Ovary (tissue), 9 donors: ENCODE results near the gene TRAF2. TPM values are rescaled to one million over a fixed set of nuclear protein-coding genes. Genes with fewer than 3 reads are reported as not detected.

Source experiments
- DNase-seq, 5 donors: peaks; one replicate each; pipeline ENCODE4 v3.0.0-alpha.2; 2019 to 2020
- H3K27ac ChIP-seq, 2 donors: fragments of 200-600 bp; one replicate each; pipeline versions ENCODE4 v1.5.1 to v1.8.0; 2019 to 2022
- H3K27me3 ChIP-seq: fragments of 200-600 bp; one replicate; pipeline ENCODE4 v1.8.0; 2022
- H3K36me3 ChIP-seq: fragments of 200-600 bp; sonication (generic); one replicate; pipeline ENCODE4 v1.5.1; 2019
- H3K4me1 ChIP-seq: one replicate; pipeline ENCODE4 v1.8.1; 2013; ENCODE audit warnings: mild to moderate bottlenecking, moderate library complexity; ENCODE audit not compliant: insufficient read depth
- H3K4me3 ChIP-seq: fragments of 200-600 bp; sonication (generic); one replicate; pipeline ENCODE4 v1.5.1; 2017
- H3K9me3 ChIP-seq, 2 donors: fragments of 200-600 bp in 1 of 2; sonication (generic) in 1 of 2; one replicate each; pipeline versions ENCODE4 v1.5.1 to v1.8.1; 2013 to 2019; ENCODE audit warnings: mild to moderate bottlenecking in 1 of 2, moderate library complexity in 1 of 2
- EP300 ChIP-seq: sonication (generic); formaldehyde crosslinking; IDR thresholded peaks from one replicate; pipeline ENCODE4 v1.6.1; 2017; ENCODE audit warnings: antibody characterized with exemption
- POLR2A ChIP-seq: fragments of 450-650 bp; IDR thresholded peaks from one replicate; pipeline ENCODE4 v1.6.1; 2017; ENCODE audit warnings: antibody characterized with exemption, mild to moderate bottlenecking, moderate library complexity
- WGBS, 3 donors: extraction: QIAGEN DNeasy Blood & Tissue Kit in 1 of 3; methylation state at CpG; one replicate each; pipeline versions ENCODE4 v1.1.5 to v1.1.7; 2013 to 2017; 5-methylcytosine and 5-hydroxymethylcytosine counted together
- intact Hi-C, 4 donors: fragments of 100-400 bp; cut with DNase I; formaldehyde crosslinking; loops; one replicate each; pipeline versions ENCODE4 v1.11.0 to v1.15.1; 2022 to 2023
- polyA plus RNA-seq, 2 donors: library from polyadenylated mRNA; stranded (reverse); fragments of 200-250 nt in 1 of 2; fragments of 350-450 nt in 1 of 2; fragmentation: Illumina TruSeq in 1 of 2; extraction: RNeasy Lipid Tissue Mini Kit (QIAGEN cat#74804) in 1 of 2; gene quantifications; one replicate each; pipeline ENCODE4 v1.2.3, GENCODE V29; 2013 to 2014
- total RNA-seq, 7 donors: library from RNA; depleted of rRNA in 2 of 7; stranded (reverse); fragments of >200 nt in 2 of 7; fragmentation: NEBNext Ultra II Directional in 3 of 7; extraction: Animal tissue kit (Norgen Biotek cat#: 25700) in 3 of 7; gene quantifications; one replicate each; pipeline versions ENCODE4 v1.1.0 to v1.2.4, GENCODE V29; 2016 to 2023
- TF ChIP-seq, protein P1 (sequence below), 3 donors: fragments of 450-650 bp in 2 of 3; fragments of 200-600 bp in 1 of 3; IDR thresholded peaks; one replicate each; pipeline versions ENCODE4 v1.5.1 to v1.8.0; 2016 to 2022; ENCODE audit warnings: antibody characterized with exemption in 3 of 3, mild to moderate bottlenecking in 1 of 3
- donor health status: DM: no; HTN: no; CAD: no; lungs with moderate emphysema.
- donor health status: DM: no; HTN: no; CAD: no.
- donor health status: Bipolar disorder and iron deficiency.
- donor health status: DM: yes; HTN: yes; CAD: no.
- donor health status: DM: no; HTN: no; CAD: no.
- donor health status: DM: yes; HTN: yes; CAD: no.

TRAF2 gene
- total and polyA plus RNA-seq, 9 donors = 0.83 to 11.9 (median 9.7) TPM

DNA sequence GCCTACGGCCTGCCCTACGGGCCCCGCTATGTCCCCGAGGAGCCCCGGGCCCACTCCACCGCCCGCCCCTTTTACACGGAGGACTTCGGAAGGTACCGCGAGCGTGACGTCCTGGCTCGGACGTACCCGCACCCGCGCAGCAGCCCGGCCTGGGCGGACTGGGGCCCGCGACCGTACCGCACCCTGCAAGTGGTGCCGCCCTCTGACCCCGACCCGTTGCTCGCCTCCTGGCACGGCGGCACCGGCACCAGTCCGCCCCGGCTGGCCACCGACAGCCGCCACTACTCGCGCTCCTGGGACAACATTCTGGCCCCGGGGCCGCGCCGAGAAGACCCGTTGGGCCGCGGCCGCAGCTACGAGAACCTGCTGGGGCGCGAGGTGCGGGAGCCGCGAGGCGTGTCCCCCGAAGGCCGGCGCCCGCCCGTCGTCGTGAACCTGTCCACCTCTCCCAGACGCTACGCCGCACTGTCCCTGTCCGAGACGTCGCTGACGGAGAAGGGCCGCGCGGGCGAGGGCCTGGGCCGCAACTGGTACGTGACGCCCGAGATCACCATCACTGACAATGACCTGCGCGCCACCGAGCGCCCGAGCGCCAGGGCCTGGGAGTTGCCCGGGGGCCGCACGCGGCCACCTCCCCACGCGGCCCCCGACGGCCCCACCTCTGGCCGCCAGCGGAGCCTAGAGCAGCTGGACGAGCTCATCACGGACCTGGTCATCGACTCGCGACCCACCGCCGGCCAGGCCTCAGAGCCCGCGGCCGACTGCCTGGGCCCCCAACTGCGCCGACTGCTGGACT is 40.7 kb upstream of the TRAF2 start:
- no peak for DNase-seq
- Histone ChIP-seq H3K9me3 (no peaks in the 10 kb centered on the region), H3K4me1 (peaks cover 19% of the 10 kb centered on the region), H3K27me3 (peaks cover 14% of the 10 kb centered on the region), H3K4me3 (no peak overlapping the region), H3K27ac (no peak overlapping the region), H3K36me3 (no peaks in the 10 kb centered on the region)
- intact Hi-C loops = loop anchor here in 1 of 4 donors (5.0 to 10.0 kb wide), 3 partner anchors 51 to 187 kb away; partner anchors contain the start of genes C8G, CCDC183, FBXW5 and FUT7
- 28 to 44% (median 31%) methylated on average over 72 to 102 of the region's 102 CpGs for WGBS, 3 donors
- TF ChIP-seq EP300 (no peak), POLR2A (no peak)
- TF ChIP-seq, protein P1, sequence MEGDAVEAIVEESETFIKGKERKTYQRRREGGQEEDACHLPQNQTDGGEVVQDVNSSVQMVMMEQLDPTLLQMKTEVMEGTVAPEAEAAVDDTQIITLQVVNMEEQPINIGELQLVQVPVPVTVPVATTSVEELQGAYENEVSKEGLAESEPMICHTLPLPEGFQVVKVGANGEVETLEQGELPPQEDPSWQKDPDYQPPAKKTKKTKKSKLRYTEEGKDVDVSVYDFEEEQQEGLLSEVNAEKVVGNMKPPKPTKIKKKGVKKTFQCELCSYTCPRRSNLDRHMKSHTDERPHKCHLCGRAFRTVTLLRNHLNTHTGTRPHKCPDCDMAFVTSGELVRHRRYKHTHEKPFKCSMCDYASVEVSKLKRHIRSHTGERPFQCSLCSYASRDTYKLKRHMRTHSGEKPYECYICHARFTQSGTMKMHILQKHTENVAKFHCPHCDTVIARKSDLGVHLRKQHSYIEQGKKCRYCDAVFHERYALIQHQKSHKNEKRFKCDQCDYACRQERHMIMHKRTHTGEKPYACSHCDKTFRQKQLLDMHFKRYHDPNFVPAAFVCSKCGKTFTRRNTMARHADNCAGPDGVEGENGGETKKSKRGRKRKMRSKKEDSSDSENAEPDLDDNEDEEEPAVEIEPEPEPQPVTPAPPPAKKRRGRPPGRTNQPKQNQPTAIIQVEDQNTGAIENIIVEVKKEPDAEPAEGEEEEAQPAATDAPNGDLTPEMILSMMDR (IDR thresholded peaks at IDR 0.05) = no peak

DNA sequence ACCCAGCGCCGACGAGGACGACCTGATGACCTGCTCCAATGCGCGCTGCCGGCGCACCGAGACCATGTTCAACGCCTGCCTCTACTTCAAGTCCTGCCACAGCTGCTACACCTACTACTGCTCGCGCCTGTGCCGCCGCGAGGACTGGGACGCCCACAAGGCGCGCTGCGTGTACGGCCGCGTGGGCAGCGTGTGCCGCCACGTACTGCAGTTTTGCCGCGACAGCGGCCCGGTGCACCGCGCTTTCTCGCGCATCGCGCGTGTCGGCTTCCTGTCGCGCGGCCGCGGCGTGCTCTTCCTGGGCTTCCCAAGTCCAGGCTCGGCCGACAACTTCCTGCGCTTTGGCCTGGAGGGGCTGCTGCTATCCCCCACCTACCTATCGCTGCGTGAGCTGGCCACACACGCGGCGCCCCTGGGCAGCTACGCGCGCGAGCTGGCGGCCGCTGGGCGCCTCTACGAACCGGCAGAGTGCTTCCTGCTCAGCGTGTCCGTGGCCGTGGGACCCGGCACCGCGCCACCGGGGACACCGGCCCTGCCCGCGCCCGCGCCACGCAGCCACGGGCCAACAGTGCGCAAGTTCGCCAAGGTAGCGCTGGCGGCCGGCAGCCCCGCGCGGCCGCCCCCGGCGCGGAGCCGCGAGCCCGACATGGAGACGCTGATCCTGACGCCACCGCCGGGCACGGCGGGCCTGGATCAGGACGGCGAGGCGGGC is 39.8 kb upstream of the TRAF2 start:
- intact Hi-C loops = loop anchor here in 1 of 4 donors (5.0 to 10.0 kb wide), 3 partner anchors 52 to 186 kb away; partner anchors contain the start of genes C8G, CCDC183, FBXW5 and FUT7
- Histone ChIP-seq H3K4me1 (peaks cover 19% of the 10 kb centered on the region), H3K4me3 (no peak overlapping the region), H3K27ac (no peak overlapping the region), H3K27me3 (peaks cover 14% of the 10 kb centered on the region), H3K9me3 (no peaks in the 10 kb centered on the region), H3K36me3 (no peaks in the 10 kb centered on the region)
- no peak for TF ChIP-seq POLR2A
- no peak for TF ChIP-seq EP300
- TF ChIP-seq, protein P1 (IDR thresholded peaks at IDR 0.05) = no peak
- no peak for DNase-seq
- WGBS, 3 donors = 7 to 9% (median 7%) methylated on average over 97 to 98 of the region's 98 CpGs

DNA sequence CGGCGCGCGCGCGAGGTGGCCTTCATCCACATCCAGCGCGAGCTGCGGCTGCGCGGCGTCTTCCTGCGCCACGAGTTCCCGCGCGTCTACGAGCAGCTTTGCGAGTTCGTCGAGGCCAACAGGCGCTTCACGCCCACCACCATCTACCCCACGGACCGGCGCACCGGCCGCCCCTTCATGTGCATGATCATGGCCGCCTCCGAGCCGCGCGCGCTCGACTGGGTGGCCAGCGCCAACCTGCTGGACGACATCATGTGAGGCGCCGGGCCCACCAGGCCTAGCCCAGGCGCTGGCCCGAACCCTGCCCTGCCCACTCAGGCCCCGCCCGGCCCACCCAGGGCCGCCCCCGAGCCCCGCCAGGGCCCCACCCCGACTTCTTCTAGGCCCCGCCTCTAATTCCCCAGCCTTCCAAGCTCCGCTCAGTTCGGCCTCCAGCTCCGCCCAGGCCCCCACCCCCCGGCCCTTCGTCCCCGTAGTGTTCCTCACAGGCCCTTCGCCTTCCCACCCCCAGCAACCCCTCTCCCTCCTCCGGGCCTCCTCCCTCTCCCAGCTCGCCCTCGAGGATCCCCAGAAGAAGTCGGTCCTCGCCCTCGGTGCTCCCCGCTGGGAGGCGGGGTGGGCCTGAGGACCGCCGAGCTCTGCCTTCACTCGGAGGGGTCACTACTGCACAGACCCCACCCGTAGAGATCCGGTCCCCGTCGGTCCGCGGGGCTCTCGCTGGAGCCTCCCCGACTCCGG is 39.1 kb upstream of the TRAF2 start:
- WGBS, 3 donors = 4 to 6% (median 5%) methylated on average over 45 to 75 of the region's 75 CpGs
- Histone ChIP-seq H3K36me3 (no peaks in the 10 kb centered on the region), H3K27ac (no peak overlapping the region), H3K4me3 (peak overlapping the region; percentile 51), H3K4me1 (peaks cover 18% of the 10 kb centered on the region), H3K9me3 (no peaks in the 10 kb centered on the region), H3K27me3 (peaks cover 14% of the 10 kb centered on the region)
- no peak for DNase-seq
- intact Hi-C loops = loop anchor here in 1 of 4 donors (5.0 to 10.0 kb wide), 3 partner anchors 52 to 185 kb away; partner anchors contain the start of genes C8G, CCDC183, FBXW5 and FUT7
- TF ChIP-seq, protein P1 (IDR thresholded peaks at IDR 0.05) = no peak
- TF ChIP-seq EP300 = no peak
- TF ChIP-seq POLR2A = no peak

DNA sequence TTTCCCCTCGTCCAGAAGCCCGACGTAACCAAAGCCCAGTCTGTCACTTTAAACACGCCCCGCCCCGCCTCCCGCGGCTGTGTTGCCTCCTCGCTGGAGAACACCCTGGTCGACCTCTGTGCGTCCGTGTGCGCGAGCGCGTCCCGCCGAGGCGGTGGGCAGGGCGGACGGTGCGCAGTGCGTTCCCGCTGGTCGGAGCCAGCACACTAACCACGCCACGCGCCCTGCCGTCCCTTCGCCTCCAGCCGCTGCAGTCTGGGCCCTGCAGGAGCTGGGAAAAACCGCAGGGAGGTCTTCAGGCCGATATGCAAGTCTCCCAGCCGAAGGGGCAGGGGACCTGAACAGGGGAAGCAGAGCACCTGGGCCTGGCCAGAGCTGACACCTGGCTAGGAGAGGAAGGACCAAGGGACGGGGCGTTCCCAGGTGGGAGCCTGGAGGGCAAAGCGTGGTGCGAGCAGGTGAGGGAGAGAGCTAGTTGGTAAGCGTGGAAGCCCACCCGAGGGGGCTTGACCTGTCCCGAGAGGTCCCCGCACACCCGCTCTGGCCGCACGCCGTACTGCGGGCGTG is 38.4 kb upstream of the TRAF2 start:
- peaks cover 18% of the 10 kb centered on the region for H3K4me1 ChIP-seq
- intact Hi-C loops = loop anchor here in 1 of 4 donors (5.0 to 10.0 kb wide), 3 partner anchors 53 to 184 kb away; partner anchors contain the start of genes C8G, CCDC183, FBXW5 and FUT7
- peak in 3 of 5 donors; percentile 65 to 73 (median 66) for DNase-seq
- WGBS, 3 donors = 0 to 1% (median 1%) methylated on average over 42 to 48 of the region's 48 CpGs
- H3K4me3 ChIP-seq = peak overlapping the region; percentile 51
- no peaks in the 10 kb centered on the region for H3K9me3 ChIP-seq
- TF ChIP-seq EP300 (no peak), POLR2A (no peak)
- TF ChIP-seq, protein P1 (IDR thresholded peaks at IDR 0.05) = no peak
- H3K27me3 ChIP-seq = peaks cover 14% of the 10 kb centered on the region
- no peaks in the 10 kb centered on the region for H3K36me3 ChIP-seq
- H3K27ac ChIP-seq = no peak overlapping the region
